Lower leg skin (tissue), 4 donors: ENCODE data around the gene EFS. TPM values are rescaled to one million over a fixed set of nuclear protein-coding genes. Genes with fewer than 3 reads are reported as not detected.
A peak's percentile ranks its signal among the peaks of the same experiment; 100 is the strongest.

Source experiments
- DNase-seq, 2 donors: peaks; one replicate each; pipeline ENCODE4 v3.0.0-alpha.2; 2019; ENCODE audit warnings: low spot score in 2 of 2
- H3K4me3 ChIP-seq: fragments of 200-600 bp; sonication (generic); 2 replicates; pipeline ENCODE4 v1.5.1; 2017; ENCODE audit warnings: mild to moderate bottlenecking, low read depth; ENCODE audit not compliant: poor library complexity, severe bottlenecking
- CTCF ChIP-seq, 3 donors: fragments of 450-650 bp; IDR thresholded peaks; one replicate each; pipeline ENCODE4 v1.5.1; 2016; ENCODE audit warnings: antibody characterized with exemption in 3 of 3, mild to moderate bottlenecking in 3 of 3, moderate library complexity in 2 of 3
- POLR2A ChIP-seq, 2 donors: fragments of 450-650 bp; IDR thresholded peaks; one replicate each; pipeline ENCODE4 v1.6.1; 2016 to 2017; ENCODE audit warnings: antibody characterized with exemption in 2 of 2, mild to moderate bottlenecking in 1 of 2, moderate library complexity in 1 of 2
- WGBS, 2 donors: methylation state at CpG; one replicate each; pipeline ENCODE4 v1.1.5; 2018; 5-methylcytosine and 5-hydroxymethylcytosine counted together
- intact Hi-C: fragments of 100-400 bp; cut with DNase I; formaldehyde crosslinking; loops from one replicate; pipeline ENCODE4 v1.15.0; 2023; ENCODE audit warnings: low total_unique reads
- total RNA-seq, 4 donors: library from RNA; depleted of rRNA; stranded (reverse); fragments of >200 nt; gene quantifications; one replicate each; pipeline ENCODE4 v1.1.0, GENCODE V29; 2016

Gene EFS
- total RNA-seq, 4 donors from 2014 or later = 38.7 to 73.2 (median 53.5) TPM

DNA sequence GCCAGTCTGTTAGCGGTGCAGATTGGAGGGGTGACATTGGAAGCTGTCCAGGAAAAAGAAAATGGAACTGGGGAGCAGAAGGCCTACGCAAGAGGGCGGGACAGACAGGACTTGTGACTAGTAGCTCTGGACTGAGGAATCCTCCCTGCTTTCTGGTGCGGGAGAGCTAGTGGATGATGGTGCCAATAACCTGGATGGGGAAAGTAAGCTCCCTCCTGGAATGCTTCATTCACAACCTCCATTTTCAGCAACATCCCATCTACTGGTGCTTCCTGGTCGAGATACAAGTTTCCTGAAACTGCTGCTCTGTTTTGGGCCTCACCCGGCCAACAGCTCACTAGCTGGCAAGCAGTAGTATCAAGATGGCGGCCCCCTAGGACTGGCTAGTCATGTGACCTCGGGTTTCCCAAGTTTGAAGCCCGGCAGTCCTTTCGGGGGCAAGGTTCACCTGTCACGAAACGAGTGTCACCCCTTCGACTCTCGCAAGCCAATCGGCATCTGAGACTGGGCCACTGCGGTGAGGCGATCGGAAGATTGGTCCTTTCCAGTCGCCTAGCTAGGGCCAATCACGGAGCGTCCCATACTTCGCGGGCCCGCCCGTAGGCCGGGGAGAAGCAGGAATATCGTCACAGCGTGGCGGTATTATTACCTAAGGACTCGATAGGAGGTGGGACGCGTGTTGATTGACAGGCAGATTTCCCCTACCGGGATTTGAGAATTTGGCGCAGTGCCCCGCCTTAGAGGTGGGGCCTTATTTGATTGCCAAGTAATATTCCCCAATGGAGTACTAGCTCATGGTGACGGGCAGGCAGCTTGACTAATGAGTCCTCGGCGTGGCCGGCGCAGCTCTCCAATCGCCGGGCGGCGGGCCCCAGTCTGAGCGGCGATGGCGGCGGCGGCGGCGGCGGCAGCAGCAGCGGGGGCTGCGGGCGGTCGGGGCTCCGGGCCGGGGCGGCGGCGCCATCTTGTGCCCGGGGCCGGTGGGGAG is 44.1 kb downstream of the EFS start, which contains the start of gene PABPN1:
PABPN1 (plus strand) TSS at position 874 of the 988 bp plus-strand sequence; CDS start at position 887, 13 bp downstream.
- intact Hi-C loops = loop anchor here (10.0 kb wide), 1 partner anchor 154 kb away; no protein-coding TSS in a partner anchor

DNA sequence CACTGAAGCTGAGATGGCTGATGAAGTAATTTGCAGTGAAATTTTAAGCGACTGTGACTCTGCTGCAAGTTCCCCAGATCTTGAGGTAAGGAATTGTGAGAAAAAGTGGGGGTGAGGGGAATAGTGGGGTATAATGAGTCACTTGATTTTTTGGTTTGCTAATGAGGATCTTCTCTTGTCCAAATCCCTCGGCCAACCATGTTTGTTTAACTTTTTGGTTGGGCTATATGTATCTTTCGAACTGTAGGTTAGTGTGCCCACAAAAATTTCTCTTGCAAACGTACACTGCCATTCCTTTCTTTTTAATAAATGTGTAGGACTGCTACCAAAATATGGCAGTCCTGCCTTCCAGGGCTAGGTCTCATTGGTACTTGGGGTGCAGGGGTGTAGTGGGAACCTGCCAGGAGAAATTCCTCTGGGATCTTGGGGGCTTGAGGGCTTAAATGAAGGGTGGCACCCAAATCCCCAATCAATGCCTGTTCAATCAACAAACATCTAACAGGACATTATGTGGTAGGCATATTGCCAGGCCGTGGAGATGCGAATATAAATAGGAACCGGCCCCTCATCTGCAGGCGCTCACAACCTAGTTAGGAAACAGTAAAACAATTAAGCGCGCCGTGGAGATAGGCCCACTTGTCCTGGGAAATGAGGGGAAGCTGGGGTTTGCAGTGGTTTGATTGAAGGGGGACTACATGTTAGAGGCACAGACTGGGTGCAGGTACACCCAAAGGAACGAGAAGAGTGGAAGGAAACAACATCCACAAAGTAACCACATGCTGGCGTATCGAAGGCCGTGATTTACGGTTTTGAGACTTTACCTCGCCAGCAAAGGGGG is 45.0 kb downstream of the EFS start:
- H3K4me3 ChIP-seq = no peak overlapping the region
- 83 to 86% methylated on average over 17 of the region's 17 CpGs for WGBS, 2 donors
- peak; percentile 60 to 84 for DNase-seq
- TF ChIP-seq CTCF (IDR thresholded peaks at IDR 0.05) = no peak
- no peak for TF ChIP-seq POLR2A (IDR thresholded peaks at IDR 0.05)
- intact Hi-C loops = loop anchor here (10.0 kb wide), 1 partner anchor 155 kb away; no protein-coding TSS in a partner anchor

More for the DNA sequence above, 44.1 kb downstream of the EFS start, which contains the start of gene PABPN1:
- TF ChIP-seq CTCF (IDR thresholded peaks at IDR 0.05) = no peak
- 4 to 5% methylated on average over 40 to 50 of the region's 63 CpGs for WGBS, 2 donors
- peak within 1 kb of the TSS; percentile 67 for H3K4me3 ChIP-seq
- peak; percentile 100 for DNase-seq

GRCh38 chr14:23316300-23316699 is 48.7 kb downstream of the EFS start:
- TF ChIP-seq POLR2A (IDR thresholded peaks at IDR 0.05) = no peak
- TF ChIP-seq CTCF (IDR thresholded peaks at IDR 0.05) = no peak

GRCh38 chr14:23310546-23310945 is 54.4 kb downstream of the EFS start:
- no peak overlapping the region for H3K4me3 ChIP-seq
- intact Hi-C loops = no loop called here
- DNase-seq = peak in 1 of 2 donors; percentile 83
- 92 to 95% methylated on average over 1 of the region's 1 CpG for WGBS, 2 donors
- TF ChIP-seq POLR2A (IDR thresholded peaks at IDR 0.05) = no peak
- no peak for TF ChIP-seq CTCF (IDR thresholded peaks at IDR 0.05)

More at GRCh38 chr14:23316300-23316699, 48.7 kb downstream of the EFS start:
- intact Hi-C loops = no loop called here
- H3K4me3 ChIP-seq = no peak overlapping the region
- WGBS, 2 donors = 87 to 90% methylated on average over 5 of the region's 5 CpGs
- DNase-seq = no peak

GRCh38 chr14:23308721-23309445 is 56.1 kb downstream of the EFS start:
- no peak overlapping the region for H3K4me3 ChIP-seq
- no peak for TF ChIP-seq POLR2A (IDR thresholded peaks at IDR 0.05)
- TF ChIP-seq CTCF (IDR thresholded peaks at IDR 0.05) = peak in 1 of 3 donors; percentile 12
- intact Hi-C loops = no loop called here
- WGBS, 2 donors = 71 to 82% methylated on average over 17 of the region's 17 CpGs
- DNase-seq = no peak
